Activated CD8-positive, alpha-beta memory T cell treated with anti-CD3 and anti-CD28 coated beads, Interleukin-2, amount 50 U/mL, for 48 hours (primary cell): ENCODE measurements around the gene TOP1.

Experiments
- DNase-seq: peaks from one replicate; pipeline ENCODE4 v3.0.0-alpha.2; 2020

TOP1 gene

DNA sequence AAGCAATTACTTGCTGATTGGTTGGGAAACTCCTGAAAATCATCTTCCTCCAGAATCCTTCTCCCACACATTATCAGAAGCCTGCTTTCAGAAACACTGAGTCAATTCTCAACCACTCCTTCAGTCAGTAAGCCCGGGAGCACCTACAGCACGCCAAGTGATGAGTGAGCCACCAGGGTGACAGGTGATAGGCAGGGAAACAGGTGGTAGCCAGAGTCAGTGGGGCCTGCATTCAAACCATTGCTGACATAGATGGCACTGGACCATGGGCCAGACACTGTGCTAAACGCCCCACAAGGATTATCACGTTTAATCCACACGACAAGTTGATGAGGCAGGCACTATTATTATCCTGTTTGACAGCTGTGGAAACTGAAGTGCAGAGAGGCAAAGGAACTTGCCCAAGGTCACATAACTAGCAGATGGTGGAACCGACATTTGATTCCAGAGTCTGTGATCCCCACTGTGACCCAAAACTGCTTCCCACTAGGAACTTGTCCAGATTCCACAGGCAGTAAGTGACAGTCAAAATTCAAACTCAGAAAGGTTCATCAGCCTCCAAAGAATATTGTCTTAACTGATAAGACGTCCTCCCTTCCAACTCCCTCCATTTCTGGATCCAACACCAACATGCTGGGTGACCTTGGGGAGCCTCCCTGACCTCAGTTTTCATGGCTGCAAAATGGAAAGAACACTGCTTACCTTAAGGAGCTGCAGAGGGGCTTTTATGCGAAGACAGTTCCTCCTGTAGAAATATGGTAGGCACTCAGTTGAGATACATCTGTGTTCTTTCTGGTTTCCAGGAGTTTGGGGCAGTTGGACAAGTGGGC lies 23.9 kb upstream of the TOP1 start:
- peak; percentile 62 for DNase-seq

DNA sequence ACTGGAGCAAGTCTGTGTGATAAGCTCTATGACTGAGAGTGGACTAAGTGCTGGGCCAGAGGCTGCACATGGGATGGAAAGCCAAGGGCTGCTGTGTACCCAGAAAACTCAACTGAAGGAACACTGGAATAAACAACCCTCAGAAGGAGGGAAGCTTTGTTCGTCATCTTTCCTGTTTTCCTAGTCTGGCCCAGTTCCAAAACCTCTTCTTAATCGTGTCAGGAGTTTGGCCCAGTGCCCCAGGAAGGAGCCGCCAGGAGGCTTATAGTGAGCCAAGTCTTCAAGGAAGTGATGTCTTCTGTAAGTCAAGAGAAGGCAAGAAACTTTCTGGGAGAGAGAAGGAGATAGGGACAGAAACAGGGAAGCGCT lies 23.3 kb upstream of the TOP1 start:
- no peak for DNase-seq

DNA sequence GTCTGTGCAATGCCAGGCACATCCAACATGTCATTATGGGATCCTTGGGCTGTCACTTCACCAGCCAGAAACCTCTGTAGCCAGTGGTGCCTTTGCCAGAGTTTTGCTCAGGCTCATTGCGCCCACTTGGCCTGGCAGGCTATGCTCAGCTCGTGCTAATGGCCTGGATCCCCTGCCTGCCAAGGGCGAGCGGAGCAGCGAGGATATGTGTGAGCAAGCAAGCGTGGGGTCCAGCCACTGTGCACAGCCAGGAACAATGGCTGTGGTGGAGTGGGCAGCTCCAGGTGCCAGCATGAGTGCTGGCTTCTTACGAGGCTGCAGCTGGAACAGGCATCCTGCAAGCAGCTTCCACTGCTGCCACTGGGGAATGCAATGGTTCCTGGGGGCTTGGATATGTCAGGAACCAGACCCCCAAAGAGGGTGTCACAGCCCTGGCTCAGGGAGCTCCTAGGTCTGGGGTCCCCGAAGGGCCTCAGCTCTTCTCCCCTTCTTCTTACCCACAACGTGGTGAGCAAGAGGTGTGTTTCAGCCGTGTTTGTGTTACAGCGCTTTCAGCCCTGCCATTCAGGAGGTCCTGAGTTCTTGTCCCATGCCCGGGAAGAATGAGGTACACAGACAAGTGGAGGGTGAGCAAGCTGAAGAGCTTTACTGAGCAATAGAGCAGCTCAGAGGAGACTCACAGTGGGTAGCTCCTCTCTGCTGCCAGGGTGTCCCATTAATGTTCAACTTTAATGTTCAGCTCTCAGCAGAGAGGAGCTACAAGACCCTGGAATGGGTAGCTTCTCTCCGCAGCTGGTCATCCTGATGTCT lies 22.3 kb upstream of the TOP1 start:
- no peak for DNase-seq

DNA sequence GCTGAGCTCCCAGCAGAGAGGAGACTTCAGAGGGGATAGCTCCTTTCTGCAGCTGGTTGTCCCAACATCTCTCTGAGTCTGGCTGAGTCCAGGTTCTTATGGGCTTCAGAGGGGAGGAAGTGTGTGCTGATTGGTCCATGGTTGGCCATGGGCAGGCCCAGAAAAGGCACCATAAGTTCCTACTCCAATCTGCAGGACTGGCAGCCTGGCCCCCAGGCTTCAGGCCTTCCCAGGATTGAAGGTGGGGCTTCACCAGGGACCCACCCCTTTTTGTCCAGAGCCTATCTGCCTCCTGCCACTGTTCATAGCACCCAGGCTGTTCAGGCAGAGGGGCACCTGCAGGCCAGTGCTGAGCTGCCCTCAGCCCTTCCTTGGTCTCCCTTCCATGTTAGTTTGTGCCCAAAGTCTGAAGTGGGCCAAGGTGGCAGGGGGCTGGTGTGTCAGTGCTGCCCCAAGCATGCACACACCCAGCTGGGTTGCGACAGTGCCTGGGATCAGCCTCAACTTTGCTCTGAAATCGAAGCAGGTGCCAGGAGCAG lies 21.6 kb upstream of the TOP1 start:
- DNase-seq = no peak

DNA sequence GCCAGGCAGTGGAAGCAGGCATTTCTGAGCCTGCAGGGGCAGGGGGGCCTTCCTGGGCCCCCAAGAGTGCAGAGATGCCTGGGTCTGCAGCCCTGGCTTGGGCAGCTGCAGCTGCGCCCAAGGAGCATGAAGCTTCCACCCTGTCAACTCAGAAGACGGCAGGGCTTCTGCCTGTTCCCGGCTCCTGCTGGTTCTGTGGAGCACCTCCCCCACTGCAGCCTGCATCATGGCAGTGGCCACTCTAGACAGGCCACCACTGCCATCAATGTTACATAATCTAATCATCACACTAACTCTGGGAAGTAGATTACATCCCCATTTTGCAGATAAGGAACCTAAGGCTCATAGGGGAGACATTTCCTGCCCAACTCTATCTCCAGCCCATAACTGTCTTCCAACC lies 21.1 kb upstream of the TOP1 start:
- no peak for DNase-seq

DNA sequence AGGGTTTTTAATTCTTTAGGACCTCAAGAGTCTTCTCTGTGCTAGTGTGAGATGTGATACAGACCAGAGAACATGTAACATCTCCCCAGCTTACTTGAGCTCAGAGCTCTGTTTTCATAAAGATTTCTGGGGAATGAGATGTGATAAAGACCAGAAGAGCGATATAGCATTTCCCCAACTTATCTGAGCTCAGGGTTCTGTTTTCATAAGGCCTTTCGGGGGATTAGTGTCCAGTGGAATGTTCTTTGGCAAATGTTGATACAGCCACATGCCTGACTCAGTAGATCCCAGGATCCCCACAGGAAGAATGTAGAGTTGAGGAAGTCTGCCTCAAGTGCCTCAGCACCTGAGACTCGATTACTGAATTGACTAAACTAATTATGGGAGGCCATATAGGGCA lies 18.7 kb upstream of the TOP1 start:
- no peak for DNase-seq

DNA sequence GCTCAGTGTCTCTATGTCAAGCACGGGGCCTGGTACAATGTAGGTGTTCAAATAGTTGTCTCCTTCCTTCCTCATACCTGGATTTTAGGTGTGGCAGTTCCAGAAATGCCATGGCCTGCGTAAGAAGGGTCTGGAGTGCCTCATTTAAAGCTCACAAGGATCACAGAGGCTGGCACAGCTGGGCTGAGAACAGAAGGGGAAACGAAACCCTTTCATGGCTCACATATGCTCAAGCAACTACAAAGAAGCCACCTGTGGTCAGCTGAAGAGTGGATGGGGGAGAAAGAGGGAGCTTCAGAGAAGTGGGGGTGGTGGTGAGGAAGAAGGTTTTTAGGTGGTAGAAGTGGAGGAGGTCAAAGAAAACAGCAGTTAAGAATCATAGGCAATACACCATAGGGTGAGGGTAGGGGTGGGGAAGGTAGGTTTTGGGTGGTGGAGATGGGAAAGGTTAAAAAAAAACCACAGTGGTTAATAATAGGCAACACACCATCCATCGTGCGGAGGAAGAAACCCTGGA lies 17.0 kb upstream of the TOP1 start:
- DNase-seq = no peak

DNA sequence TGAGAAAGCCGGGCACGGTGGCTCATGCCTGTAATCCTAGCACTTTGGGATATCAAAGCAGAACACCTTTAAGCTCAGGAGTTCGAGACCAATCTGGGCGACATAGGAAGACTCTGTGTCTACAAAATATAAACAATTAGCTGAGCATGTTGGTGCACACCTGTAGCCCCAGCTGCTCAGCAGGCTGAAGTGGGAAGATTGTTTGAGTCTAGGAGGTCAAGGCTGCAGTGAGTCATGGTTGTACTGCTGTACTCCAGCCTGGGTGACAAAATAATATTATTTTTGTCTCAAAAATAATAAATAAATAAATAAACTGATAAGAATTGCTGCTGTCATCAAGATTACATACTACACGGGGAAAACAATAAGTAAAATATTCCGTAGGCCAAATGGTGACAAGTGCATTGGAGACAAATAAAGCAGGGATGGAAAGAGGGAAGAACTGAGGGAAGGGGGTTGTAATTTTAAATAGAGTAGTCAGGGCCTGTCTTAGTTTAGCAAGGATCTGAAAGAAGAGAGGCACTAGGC lies 14.0 kb upstream of the TOP1 start:
- DNase-seq = no peak

DNA sequence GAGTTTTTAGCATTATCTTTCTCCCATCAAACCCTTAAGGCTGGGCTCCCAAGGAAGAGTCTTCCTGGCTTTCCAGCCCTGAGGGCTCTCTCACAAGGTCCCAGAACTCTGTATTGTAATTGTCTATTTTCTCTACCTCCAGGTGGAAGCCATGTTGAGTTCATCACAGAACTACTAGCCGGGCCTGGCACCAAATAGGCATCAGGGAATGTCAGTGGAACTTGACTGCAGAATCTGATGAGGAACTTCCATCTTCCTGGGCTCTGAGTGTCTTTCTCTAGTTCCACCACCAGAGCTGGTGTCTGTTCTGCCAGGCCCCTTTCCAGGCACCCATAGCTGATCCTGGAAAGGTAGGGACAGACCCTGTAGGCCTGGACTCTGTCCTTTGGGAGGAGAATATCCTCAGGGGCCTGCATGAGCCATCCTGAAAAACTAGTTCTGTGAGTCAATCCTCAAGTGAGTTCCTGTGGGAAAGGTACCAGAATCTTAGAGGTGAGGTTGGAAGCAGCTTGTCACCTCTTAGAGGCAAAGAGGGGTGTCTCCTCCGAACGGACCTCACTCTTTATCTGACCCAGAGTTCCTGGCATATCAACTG lies 11.1 kb upstream of the TOP1 start:
- DNase-seq = no peak

DNA sequence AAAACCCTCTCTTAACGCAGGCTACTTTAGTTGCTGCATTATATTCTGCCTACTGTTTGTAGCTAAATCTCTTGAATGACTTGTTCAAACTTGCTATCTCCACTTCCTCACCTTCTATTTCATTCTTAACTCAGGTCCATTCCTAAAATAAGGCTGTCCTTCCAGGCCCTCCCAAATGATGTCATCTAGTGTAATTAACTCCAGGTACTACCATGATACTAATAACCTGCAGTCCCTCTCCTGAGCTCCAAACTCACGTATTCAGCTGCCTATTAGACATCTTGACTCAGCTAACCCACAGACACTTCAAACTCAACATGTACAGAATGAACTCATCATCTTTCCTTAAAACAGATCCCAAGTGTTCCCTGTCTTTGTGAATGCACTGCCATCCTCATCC lies 10.5 kb upstream of the TOP1 start:
- no peak for DNase-seq

DNA sequence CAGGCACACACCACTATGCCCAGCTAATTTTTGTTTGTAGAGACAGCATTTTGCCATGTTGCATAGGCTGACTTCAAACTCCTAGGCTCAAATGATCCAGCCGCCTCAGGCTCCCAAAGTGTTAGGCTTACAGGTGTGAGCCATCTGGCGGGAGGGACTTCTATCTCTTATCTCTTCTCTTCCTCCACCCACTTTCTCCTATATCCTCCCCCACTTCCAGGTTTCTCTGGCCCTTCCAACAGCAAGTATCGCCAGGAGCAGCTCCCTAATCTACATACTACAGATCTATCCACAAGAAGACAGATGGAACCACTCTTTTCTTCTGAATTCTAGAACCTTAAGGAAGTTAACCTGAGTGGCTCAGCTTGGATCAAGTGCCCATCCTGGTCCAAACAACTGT lies 5.1 kb upstream of the TOP1 start:
- DNase-seq = no peak

DNA sequence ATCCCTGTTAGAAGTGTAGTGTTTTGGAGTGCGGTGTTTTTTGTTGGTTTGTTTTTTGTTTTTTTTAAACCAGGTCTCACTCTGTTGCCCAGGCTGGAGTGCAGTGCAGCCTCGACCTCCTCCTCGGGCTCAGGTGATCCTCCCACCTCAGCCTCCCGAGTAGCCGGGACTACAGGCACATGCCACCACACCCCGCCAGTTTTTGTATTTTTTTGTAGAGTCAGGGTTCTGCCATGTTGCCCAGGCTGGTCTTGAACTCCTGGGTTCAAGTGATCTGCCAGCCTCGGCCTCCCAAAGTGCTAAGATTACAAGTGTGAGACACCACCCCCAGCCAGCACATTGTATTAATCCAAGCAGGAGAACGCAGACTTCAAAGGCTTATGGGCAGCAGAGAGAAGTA lies 1.3 kb upstream of the TOP1 start:
- no peak for DNase-seq

DNA sequence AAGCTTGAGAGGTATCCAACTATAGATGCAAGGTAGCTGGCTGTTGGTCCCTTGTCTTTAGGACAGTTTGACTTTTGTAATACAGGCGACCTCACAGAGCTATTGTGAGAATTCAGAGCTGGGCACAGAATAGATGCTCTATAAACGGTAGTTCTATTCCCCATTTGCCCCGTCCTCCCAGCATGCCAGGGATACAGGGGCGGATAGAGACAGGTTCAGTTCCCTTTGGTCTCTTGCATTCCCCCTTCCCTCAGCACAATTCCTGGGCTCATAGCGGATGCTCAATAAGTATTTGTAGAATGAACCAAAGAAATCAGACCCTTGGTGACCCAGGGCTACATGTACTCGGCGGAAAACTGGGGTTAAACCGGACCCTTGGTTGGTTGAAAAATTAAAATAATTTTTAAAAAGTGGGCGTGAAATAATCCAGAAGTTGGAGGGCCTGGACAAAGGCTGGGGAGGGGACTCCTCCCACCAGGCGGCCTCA lies 707 bp upstream of the TOP1 start:
- DNase-seq = no peak

DNA sequence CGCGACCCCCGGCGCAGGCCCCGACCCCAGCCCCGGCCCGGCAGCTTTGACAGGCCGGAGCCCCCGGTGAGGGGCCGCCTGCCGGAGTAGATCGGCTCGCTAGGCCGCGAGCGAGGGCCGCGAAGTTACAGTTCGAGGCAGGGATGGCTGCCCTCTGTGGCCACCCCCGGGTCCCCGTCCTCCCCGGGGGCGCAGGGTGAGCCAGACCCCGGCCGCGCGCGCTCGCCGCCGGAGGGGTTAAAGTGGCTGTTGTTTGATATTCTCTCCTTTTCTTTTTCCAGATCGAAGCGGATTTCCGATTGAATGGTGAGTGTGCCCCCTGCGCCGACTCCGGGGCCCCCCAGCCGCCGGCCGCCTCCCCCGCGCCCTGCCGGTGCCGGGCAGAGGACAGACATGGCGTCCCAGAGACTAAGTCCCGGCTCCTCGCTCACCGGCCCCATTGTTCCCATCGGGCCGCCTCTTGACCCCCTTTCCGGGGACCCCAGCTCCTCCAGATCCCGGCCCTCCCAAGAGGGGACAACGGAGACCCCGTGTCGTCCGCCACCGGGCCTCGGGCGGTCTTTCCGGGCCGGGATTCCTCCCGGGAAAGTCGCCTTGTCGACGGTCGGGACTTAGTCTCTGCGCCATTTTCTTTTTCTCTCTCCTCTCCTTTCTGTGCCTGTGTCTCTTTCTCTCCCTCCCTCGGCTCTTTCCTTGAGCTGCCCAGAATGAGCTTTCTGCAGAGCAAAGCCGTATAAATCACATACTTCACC lies 704 bp downstream of the TOP1 start:
- DNase-seq = peak; percentile 79

DNA sequence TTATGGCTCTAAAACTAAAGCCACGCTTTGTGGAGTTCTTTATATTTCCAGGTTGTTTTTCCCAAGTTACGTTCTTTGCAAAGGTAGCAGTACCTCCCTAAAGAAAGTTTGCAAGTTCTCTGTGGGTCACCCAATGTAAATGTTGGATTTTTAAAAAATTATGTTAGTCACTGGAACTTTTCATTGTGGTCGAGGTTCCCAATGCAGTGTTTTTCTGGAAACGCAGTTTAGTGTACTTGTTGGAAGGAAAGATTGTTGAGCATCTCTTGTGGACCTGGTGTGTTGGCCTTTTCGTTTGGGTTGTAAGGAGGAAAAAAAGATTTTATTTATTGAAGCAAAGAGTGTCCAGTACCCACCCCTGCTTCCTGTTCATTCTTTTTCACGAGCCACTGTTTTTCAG lies 1.4 kb downstream of the TOP1 start:
- no peak for DNase-seq

DNA sequence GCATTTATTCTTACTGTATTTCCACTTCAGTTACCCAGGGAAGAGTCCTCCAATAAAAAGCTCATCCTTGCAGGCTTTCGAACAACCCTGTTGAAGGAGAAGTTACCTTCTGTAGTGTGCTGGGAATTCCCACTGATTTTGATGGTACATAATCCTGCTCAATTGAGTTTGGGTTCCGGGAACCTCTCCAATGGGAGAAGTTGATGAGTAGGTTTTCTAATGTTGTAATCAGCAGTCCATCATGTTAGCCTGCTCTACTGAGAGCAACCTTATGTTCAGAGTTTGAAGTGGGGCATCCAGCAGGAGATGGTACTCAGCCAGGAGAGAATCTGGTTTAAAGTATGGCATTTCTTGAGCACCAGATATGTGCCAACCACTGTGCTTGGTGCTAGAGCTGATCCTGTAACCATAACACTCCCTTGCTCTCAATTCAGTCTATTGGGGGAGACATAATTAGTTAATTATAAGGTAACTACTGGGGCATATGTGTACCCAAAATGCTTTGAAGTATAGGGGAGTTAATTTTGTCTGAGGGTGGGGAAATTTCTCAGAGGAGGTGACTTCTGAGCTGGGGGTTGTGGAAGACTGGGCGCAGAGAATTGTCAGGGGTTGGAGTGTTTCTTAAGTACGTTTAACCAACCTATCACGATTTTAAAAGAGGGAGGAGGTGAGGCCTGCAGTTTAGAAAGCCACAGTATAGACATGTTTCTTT lies 2.1 kb downstream of the TOP1 start:
- DNase-seq = no peak

DNA sequence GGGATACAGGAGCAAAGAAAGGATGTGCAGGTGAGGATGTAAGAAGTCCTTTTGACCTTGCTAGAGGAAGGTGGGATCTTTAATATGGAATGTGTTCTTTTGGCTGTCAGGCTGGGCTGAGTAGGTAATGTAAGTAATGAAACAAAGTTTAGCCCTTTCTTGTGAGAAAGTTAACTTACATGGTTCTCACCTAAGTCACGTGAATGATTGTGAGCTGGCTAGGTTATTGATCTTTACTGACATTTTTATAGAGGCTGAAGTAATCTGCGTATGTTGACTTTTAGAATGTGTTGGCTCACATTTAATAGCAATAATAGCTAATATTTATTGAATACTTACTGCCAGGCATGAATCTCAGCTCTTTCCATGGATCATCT lies 2.6 kb downstream of the TOP1 start:
- no peak for DNase-seq

DNA sequence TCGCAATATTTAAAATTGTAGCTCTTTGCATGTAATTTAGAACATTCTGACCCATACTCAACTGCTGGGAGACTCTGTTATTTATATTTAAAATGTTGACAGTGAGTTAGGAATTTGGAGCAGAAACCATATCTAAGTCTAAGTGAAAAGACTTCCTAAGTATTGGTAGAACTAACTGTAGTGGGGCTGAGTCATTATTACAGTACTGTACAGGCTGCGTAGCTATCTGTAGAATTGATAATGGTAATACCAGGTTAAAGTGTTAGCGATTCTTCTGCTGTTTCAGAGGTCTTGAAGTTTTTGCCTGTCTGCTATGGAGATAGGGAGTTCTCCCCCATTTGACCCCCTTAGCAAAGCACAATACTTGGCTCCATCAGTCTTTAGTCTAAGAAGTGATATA lies 3.6 kb downstream of the TOP1 start:
- DNase-seq = no peak

DNA sequence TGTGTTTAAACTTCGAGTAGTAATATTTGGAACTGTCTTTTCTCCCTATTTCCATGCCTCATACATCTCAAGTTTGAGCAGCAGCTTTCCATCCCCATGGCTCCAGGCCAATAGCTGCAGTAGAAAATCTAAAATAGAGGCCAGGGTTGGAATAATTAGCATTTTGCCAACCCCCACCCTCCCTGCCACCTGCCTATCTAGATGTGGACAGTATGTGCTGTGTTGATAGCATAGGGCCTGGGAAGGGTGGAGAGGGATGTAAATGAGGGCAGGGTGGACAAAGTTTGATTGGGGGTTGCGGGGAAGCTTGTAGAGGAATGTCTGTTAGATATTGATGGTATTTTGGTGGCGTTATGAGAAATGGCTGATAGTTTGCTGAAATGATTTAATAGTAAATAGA lies 5.6 kb downstream of the TOP1 start:
- no peak for DNase-seq

DNA sequence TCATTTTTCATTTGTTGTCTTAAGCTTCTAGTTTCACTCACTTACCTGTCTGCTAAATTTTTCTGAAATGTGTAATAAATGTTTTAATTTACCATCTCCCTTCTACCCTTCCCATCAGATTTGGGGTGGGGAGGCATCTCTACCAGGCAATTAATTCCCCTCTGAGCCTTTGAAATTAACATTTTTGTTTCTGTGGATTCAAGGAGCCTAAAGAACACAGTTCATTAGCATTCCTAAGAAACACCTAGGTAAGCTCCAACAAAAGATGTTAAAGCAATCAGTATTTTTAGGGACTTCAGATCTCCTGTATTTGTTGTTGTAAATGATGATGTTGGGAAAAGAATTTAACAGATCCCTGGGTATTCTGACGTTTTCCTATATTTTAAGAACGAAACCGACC lies 6.6 kb downstream of the TOP1 start:
- no peak for DNase-seq

DNA sequence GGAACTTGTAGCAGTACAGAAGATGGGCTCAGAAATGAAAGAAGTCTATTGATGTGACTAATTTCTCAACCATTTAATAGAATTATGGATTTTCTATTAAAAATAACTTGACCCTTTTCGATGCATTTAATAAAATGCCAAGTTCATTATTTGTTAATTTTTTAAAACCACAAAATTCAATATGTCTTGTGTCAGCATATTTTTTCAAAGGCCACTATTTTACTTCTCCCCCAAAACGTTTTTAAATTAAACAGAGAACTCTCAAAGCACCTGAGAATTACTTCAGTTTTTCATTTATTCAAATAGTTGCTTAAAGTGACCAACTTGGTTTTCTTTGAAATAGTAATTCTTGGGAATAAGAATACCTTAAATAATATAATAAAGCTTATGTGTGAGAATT lies 8.6 kb downstream of the TOP1 start:
- no peak for DNase-seq
